ENCODE data around the gene CHN2. TPM values are rescaled to one million over a fixed set of nuclear protein-coding genes. Genes with fewer than 3 reads are reported as not detected.

CHN2 gene
- polyA plus RNA-seq, 1 donor from 2014 or later, result 136 TPM

GRCh38 chr7:29302666-29303395 lies 108.3 kb downstream of the CHN2 start:
- no peak overlapping the region for H3K4me3 ChIP-seq (ENCODE audit: low read length)
- no peaks in the 10 kb centered on the region for H3K9me3 ChIP-seq (ENCODE audit: low read length)
- H3K9me2 ChIP-seq (ENCODE audit: insufficient read depth, low read length), result no peaks in the 10 kb centered on the region
- H2AFZ ChIP-seq (ENCODE audit: low read depth, low read length), result no peak overlapping the region
- no peaks in the 10 kb centered on the region for H3K27me3 ChIP-seq (ENCODE audit: insufficient read depth, low read depth, low read length)
- H3K27ac ChIP-seq (ENCODE audit: low read length), result no peak overlapping the region
- TF ChIP-seq RAD21 (conservative IDR thresholded peaks at IDR 0.05) (no peak), REST (IDR thresholded peaks at IDR 0.05; ENCODE audit: borderline replicate concordance) (no peak), SMC3 (conservative IDR thresholded peaks at IDR 0.05; ENCODE audit: poor library complexity) (no peak), EP300 (conservative IDR thresholded peaks at IDR 0.05; ENCODE audit: poor library complexity, severe bottlenecking) (no peak), TAF1 (IDR thresholded peaks at IDR 0.05; ENCODE audit: low read depth) (no peak), POLR2AphosphoS5 (IDR thresholded peaks at IDR 0.05) (no peak)
- H4K20me1 ChIP-seq (ENCODE audit: insufficient read depth), result no peaks in the 10 kb centered on the region
- H3K4me2 ChIP-seq (ENCODE audit: low read length), result no peak overlapping the region
- peaks cover 6% of the 10 kb centered on the region for H3K79me2 ChIP-seq (replicated peaks; ENCODE audit: insufficient read depth, low read length)
- H3K36me3 ChIP-seq (ENCODE audit: insufficient read depth, low read length), result no peaks in the 10 kb centered on the region
- H3K9ac ChIP-seq (ENCODE audit: low read length), result no peak overlapping the region
- no peaks in the 10 kb centered on the region for H3F3A ChIP-seq (ENCODE audit: insufficient read depth, low read length, poor library complexity, severe bottlenecking)

DNA sequence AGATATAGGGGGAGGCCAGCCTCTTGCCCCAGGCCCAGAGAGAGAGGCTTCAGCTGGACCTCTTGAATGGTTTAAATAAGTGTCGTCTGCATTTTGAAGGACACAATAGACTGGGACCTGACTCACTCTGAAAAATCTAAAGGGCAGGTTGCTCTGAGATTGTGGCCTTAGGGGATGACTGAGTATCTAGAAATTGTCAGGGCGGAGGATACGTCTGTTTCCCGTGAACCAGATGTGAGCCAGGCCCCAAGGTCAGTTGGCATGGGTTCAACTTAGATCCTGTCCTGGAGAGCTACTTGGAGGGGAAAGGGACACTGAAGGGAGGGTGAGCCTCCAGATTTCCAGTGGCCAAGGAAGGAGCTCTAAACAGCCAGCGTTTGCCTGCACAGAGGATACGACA lies 110.2 kb downstream of the CHN2 start:
- Histone ChIP-seq H3K27ac (ENCODE audit: low read length) (no peak overlapping the region), H3F3A (ENCODE audit: insufficient read depth, low read length, poor library complexity, severe bottlenecking) (no peaks in the 10 kb centered on the region), H3K9ac (ENCODE audit: low read length) (no peak overlapping the region), H3K4me2 (ENCODE audit: low read length) (no peak overlapping the region), H4K20me1 (ENCODE audit: insufficient read depth) (no peaks in the 10 kb centered on the region), H3K9me3 (ENCODE audit: low read length) (no peaks in the 10 kb centered on the region), H3K9me2 (ENCODE audit: insufficient read depth, low read length) (no peaks in the 10 kb centered on the region), H3K27me3 (ENCODE audit: insufficient read depth, low read depth, low read length) (no peaks in the 10 kb centered on the region), H2AFZ (ENCODE audit: low read depth, low read length) (no peak overlapping the region), H3K4me3 (ENCODE audit: low read length) (no peak overlapping the region), H3K79me2 (replicated peaks; ENCODE audit: insufficient read depth, low read length) (peaks cover 6% of the 10 kb centered on the region), H3K36me3 (ENCODE audit: insufficient read depth, low read length) (no peaks in the 10 kb centered on the region)
- TF ChIP-seq SMC3 (conservative IDR thresholded peaks at IDR 0.05; ENCODE audit: poor library complexity), result no peak
- TF ChIP-seq CTCF (IDR thresholded peaks at IDR 0.05; ENCODE audit: poor library complexity, severe bottlenecking), result no peak
- no peak for TF ChIP-seq RAD21 (conservative IDR thresholded peaks at IDR 0.05)
- TF ChIP-seq EP300 (conservative IDR thresholded peaks at IDR 0.05; ENCODE audit: poor library complexity, severe bottlenecking), result no peak
- no peak for TF ChIP-seq EZH2 (IDR thresholded peaks at IDR 0.05; ENCODE audit: borderline replicate concordance, insufficient read depth, low read length, poor library complexity, severe bottlenecking)
- no peak for TF ChIP-seq POLR2AphosphoS5 (IDR thresholded peaks at IDR 0.05)
- no peak for TF ChIP-seq REST (IDR thresholded peaks at IDR 0.05; ENCODE audit: borderline replicate concordance)
- TF ChIP-seq MXI1 (conservative IDR thresholded peaks at IDR 0.05; ENCODE audit: poor library complexity, severe bottlenecking), result no peak
- TF ChIP-seq TAF1 (IDR thresholded peaks at IDR 0.05; ENCODE audit: low read depth), result no peak
